Neuronal stem cell (in vitro differentiated cells): ENCODE measurements around the gene OR8U1.

Experiments
- DNase-seq: peaks from one replicate; pipeline ENCODE4 v3.0.0-alpha.2; 2013; ENCODE audit warnings: low spot score
- H2AFZ ChIP-seq: one replicate; pipeline ENCODE4 v1.6.1; 2013; ENCODE audit warnings: mild to moderate bottlenecking, low read length, inconsistent platforms
- H2AK5ac ChIP-seq: 2 replicates; pipeline ENCODE4 v1.6.1; 2013; ENCODE audit warnings: low read depth, mild to moderate bottlenecking, inconsistent platforms, low read length, moderate library complexity, mixed read lengths
- H2BK120ac ChIP-seq: 2 replicates; pipeline ENCODE4 v1.6.1; 2013; ENCODE audit warnings: low read depth, mild to moderate bottlenecking, inconsistent platforms, low read length, moderate library complexity, mixed read lengths
- H2BK12ac ChIP-seq: one replicate; pipeline ENCODE4 v1.6.1; 2013; ENCODE audit warnings: low read length, inconsistent platforms
- H2BK15ac ChIP-seq: 2 replicates; pipeline ENCODE4 v1.6.1; 2013; ENCODE audit warnings: mild to moderate bottlenecking, low read length, inconsistent platforms, mixed read lengths
- H2BK5ac ChIP-seq: one replicate; pipeline ENCODE4 v1.6.1; 2013; ENCODE audit warnings: inconsistent platforms, mild to moderate bottlenecking, low read length, moderate library complexity
- H3K14ac ChIP-seq: one replicate; pipeline ENCODE4 v1.6.1; 2013; ENCODE audit warnings: low read length, inconsistent platforms
- H3K18ac ChIP-seq: 2 replicates; pipeline ENCODE4 v1.6.1; 2013; ENCODE audit warnings: low read length, inconsistent platforms
- H3K23ac ChIP-seq: 2 replicates; pipeline ENCODE4 v1.6.1; 2013; ENCODE audit warnings: low read depth, mild to moderate bottlenecking, mixed read lengths, low read length, inconsistent platforms; ENCODE audit not compliant: poor library complexity
- H3K27ac ChIP-seq: replicated peaks from 3 replicates; pipeline ENCODE4 v1.5.1; 2013; ENCODE audit warnings: low read length, inconsistent platforms
- H3K27me3 ChIP-seq, 3 experiments: 2 replicates each; pipeline ENCODE4 v1.6.1; 2013; ENCODE audit warnings: low read length in 3 of 3, mild to moderate bottlenecking in 2 of 3, inconsistent platforms in 1 of 3, low read depth in 1 of 3, mixed read lengths in 1 of 3, moderate library complexity in 1 of 3; ENCODE audit not compliant: control insufficient read depth in 3 of 3, insufficient read depth in 3 of 3
- H3K36me3 ChIP-seq, 2 donors: replicated peaks in 1 of 2; 2 replicates each; pipeline ENCODE4 v1.6.1; 2013; ENCODE audit warnings: low read length in 2 of 2; ENCODE audit not compliant: control insufficient read depth in 2 of 2, insufficient read depth in 2 of 2
- H3K4ac ChIP-seq: 2 replicates; pipeline ENCODE4 v1.6.1; 2013; ENCODE audit warnings: inconsistent platforms, mild to moderate bottlenecking, low read length, moderate library complexity
- H3K4me1 ChIP-seq, 2 donors: 1 replicate in 1 of 2; 2 replicates in 1 of 2; pipeline ENCODE4 v1.6.1; 2013; ENCODE audit warnings: low read length in 2 of 2, low read depth in 1 of 2; ENCODE audit not compliant: control insufficient read depth in 2 of 2, insufficient read depth in 1 of 2
- H3K4me2 ChIP-seq: one replicate; pipeline ENCODE4 v1.6.1; 2013; ENCODE audit warnings: mild to moderate bottlenecking, low read length, inconsistent platforms; ENCODE audit not compliant: insufficient read depth, poor library complexity, severe bottlenecking
- H3K4me3 ChIP-seq, 2 donors: 2 replicates each; pipeline ENCODE4 v1.5.1; 2013; ENCODE audit warnings: low read length in 2 of 2, mild to moderate bottlenecking in 2 of 2, inconsistent platforms in 1 of 2, moderate library complexity in 1 of 2
- H3K79me1 ChIP-seq: one replicate; pipeline ENCODE4 v1.6.1; 2013; ENCODE audit warnings: low read depth, mild to moderate bottlenecking, inconsistent platforms, low read length, moderate library complexity
- H3K9ac ChIP-seq: one replicate; pipeline ENCODE4 v1.6.1; 2013; ENCODE audit warnings: mild to moderate bottlenecking, low read depth, low read length, inconsistent platforms; ENCODE audit not compliant: poor library complexity
- H3K9me3 ChIP-seq, 2 donors: replicated peaks in 1 of 2; 2 replicates each; pipeline versions ENCODE3 to v1.6.1; 2013; ENCODE audit warnings: low read length in 2 of 2, mild to moderate bottlenecking in 2 of 2, inconsistent platforms in 1 of 2, low read depth in 1 of 2, mixed read lengths in 1 of 2, moderate library complexity in 1 of 2; ENCODE audit not compliant: control insufficient read depth in 2 of 2, insufficient read depth in 1 of 2
- H4K8ac ChIP-seq: one replicate; pipeline ENCODE4 v1.6.1; 2013; ENCODE audit warnings: low read depth, mild to moderate bottlenecking, inconsistent platforms, low read length, moderate library complexity
- H4K91ac ChIP-seq: one replicate; pipeline ENCODE4 v1.6.1; 2013; ENCODE audit warnings: low read length, low read depth, mild to moderate bottlenecking, inconsistent platforms; ENCODE audit not compliant: poor library complexity
- WGBS, 2 donors: extraction: QIAGEN DNeasy Blood & Tissue Kit; methylation state at CpG; one replicate each; pipeline ENCODE4 v1.1.7; 2013; ENCODE audit warnings: missing lambda C conversion rate in 2 of 2, mixed read lengths in 1 of 2; ENCODE audit not compliant: insufficient read length in 2 of 2, insufficient replicate concordance in 1 of 2; ENCODE audit errors: extremely low coverage in 2 of 2; 5-methylcytosine and 5-hydroxymethylcytosine counted together

The OR8U1 gene

GRCh38 chr11:56412396-56412795 lies 37.0 kb downstream of the OR8U1 start, which contains the start of gene OR5AL1:
OR5AL1 (plus strand) TSS chr11:56412696.
- Histone ChIP-seq H4K91ac (no peak within 1 kb of the TSS), H2BK15ac (no peak within 1 kb of the TSS), H3K79me1 (no peaks in the 10 kb centered on the region), H3K4me1 (no peaks in the 10 kb centered on the region), H3K9ac (no peak within 1 kb of the TSS), H3K27me3 (no peaks in the 10 kb centered on the region), H3K18ac (no peak within 1 kb of the TSS), H2BK120ac (no peak within 1 kb of the TSS), H3K36me3 (no peaks in the 10 kb centered on the region), H3K23ac (no peak within 1 kb of the TSS), H2BK5ac (no peak within 1 kb of the TSS), H3K4me2 (no peak within 1 kb of the TSS), H3K9me3 (no peaks in the 10 kb centered on the region), H3K4ac (no peak within 1 kb of the TSS), H2AK5ac (no peak within 1 kb of the TSS), H3K14ac (no peak within 1 kb of the TSS), H3K27ac (no peak within 1 kb of the TSS), H4K8ac (no peak within 1 kb of the TSS), H3K4me3 (no peak within 1 kb of the TSS), H2AFZ (no peak within 1 kb of the TSS), H2BK12ac (no peak within 1 kb of the TSS)
- WGBS, 2 donors, result no CpG with 5 or more reads among the region's 1 CpG
- DNase-seq, result no peak
